Ishikawa (cell line): ENCODE results near the gene CFAP157.

Source experiments
- CEBPB ChIP-seq: IDR thresholded peaks from 2 replicates; pipeline ENCODE4 v1.6.1; 2012
- CREB1 ChIP-seq: IDR thresholded peaks from 2 replicates; pipeline ENCODE4 v1.6.1; 2012; ENCODE audit warnings: low read depth
- EGR1 ChIP-seq: IDR thresholded peaks from 2 replicates; pipeline ENCODE4 v1.6.1; 2012
- EP300 ChIP-seq: IDR thresholded peaks from 2 replicates; pipeline ENCODE4 v1.6.1; 2012; ENCODE audit warnings: borderline replicate concordance
- FOXM1 ChIP-seq: IDR thresholded peaks from 2 replicates; pipeline ENCODE4 v1.6.1; 2012; ENCODE audit warnings: low read depth, borderline replicate concordance
- NFIC ChIP-seq: IDR thresholded peaks from 2 replicates; pipeline ENCODE4 v1.6.1; 2012
- RAD21 ChIP-seq: IDR thresholded peaks from 2 replicates; pipeline ENCODE4 v1.6.1; 2012; ENCODE audit warnings: low read depth
- REST ChIP-seq: IDR thresholded peaks from 2 replicates; pipeline ENCODE4 v1.6.1; 2012; ENCODE audit warnings: low read depth, mild to moderate bottlenecking
- TAF1 ChIP-seq: IDR thresholded peaks from 2 replicates; pipeline ENCODE4 v1.6.1; 2012; ENCODE audit warnings: low read depth, mild to moderate bottlenecking
- TCF12 ChIP-seq: IDR thresholded peaks from 2 replicates; pipeline ENCODE4 v1.6.1; 2012; ENCODE audit warnings: low read depth
- TEAD4 ChIP-seq: IDR thresholded peaks from 2 replicates; pipeline ENCODE4 v1.6.1; 2012
- YY1 ChIP-seq: IDR thresholded peaks from 2 replicates; pipeline ENCODE4 v1.6.1; 2012; ENCODE audit warnings: low read depth
- ZBTB7A ChIP-seq: IDR thresholded peaks from 2 replicates; pipeline ENCODE4 v1.6.1; 2012; ENCODE audit warnings: low read depth
- TF ChIP-seq, protein P1 (sequence below): IDR thresholded peaks from 2 replicates; pipeline ENCODE4 v1.6.1; 2012
- TF ChIP-seq, protein P2 (sequence below): IDR thresholded peaks from 2 replicates; pipeline ENCODE4 v1.6.1; 2012

Gene CFAP157

DNA sequence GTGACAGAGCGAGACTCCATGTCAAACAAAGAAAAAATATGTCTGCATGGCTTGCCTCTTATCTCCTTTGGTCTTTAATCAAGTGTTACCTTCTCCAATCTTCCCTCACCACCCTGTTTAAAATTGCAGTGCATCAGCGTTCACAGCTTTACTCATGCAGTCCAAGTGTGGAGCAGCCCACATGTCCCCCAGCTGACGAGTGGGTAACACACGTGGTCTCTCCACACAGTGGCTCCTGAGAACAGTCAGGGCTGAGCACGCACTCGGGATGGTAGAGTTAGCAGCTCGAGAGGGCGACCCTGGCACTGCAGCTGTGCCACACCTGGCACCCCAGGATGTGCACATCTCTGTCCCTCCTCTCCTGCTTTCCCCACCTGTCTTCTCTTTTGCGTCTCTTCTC lies 25.9 kb upstream of the CFAP157 start:
- TF ChIP-seq FOXM1 (no peak), ZBTB7A (no peak), CREB1 (no peak), TCF12 (no peak), NFIC (no peak), EGR1 (no peak)
- TF ChIP-seq, protein P1, sequence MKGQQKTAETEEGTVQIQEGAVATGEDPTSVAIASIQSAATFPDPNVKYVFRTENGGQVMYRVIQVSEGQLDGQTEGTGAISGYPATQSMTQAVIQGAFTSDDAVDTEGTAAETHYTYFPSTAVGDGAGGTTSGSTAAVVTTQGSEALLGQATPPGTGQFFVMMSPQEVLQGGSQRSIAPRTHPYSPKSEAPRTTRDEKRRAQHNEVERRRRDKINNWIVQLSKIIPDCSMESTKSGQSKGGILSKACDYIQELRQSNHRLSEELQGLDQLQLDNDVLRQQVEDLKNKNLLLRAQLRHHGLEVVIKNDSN = no peak

- TF ChIP-seq REST (no peak), EGR1 (no peak), NFIC (no peak)
These were observed 24.2 kb upstream of the CFAP157 start for GRCh38 chr9:127682351-127683136.

DNA sequence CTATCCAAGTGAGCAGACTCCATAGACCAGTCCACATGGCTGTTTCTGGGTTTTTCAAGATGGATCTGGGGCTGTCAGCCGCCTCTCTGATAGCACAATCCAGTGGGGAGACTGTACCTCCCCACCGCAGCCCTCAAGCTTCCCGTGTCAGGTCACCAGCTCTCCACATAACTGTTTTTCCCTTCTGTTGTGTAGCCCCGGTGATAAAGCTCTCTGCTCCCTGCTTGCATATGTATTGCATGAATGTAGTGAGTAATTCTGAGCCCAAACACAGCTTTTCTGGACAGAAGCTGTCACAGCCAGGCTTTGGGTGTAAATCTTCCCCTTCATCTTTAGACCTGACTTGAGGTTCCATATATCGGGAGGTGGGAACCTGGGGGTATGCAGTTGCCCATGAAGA lies 23.1 kb upstream of the CFAP157 start:
- TF ChIP-seq TCF12 (no peak), RAD21 (no peak), NFIC (no peak), EGR1 (no peak), YY1 (no peak), CREB1 (no peak), TAF1 (no peak), EP300 (no peak), TEAD4 (no peak), ZBTB7A (no peak), CEBPB (no peak), REST (no peak), FOXM1 (no peak)
- TF ChIP-seq, protein P2, sequence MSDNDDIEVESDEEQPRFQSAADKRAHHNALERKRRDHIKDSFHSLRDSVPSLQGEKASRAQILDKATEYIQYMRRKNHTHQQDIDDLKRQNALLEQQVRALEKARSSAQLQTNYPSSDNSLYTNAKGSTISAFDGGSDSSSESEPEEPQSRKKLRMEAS = no peak
- TF ChIP-seq, protein P1 = no peak

DNA sequence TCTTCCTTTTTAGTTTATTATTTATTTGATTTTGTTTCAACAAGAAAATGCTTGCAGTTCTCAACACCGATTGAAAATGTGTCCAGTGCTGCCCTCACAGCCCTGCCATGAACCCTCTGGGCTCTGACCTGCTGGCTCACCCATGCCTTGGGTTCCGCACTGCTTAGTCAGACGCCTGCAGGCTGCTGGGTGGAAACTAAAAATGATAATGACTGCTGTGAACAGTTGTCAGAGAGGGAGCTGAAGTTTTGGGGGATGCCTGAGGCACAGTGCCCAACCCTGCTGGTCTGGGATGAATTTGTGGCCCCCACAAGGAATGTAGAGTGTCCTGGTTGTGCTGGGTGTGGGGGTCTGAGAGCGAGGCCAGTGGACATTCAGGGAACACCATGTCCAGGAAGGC lies 22.2 kb upstream of the CFAP157 start:
- TF ChIP-seq REST = no peak
- TF ChIP-seq CEBPB = no peak

- TF ChIP-seq TCF12 (no peak), YY1 (no peak), ZBTB7A (no peak), EGR1 (no peak), TAF1 (no peak), NFIC (no peak), EP300 (no peak)
- TF ChIP-seq, protein P2 = no peak
These were observed 20.1 kb upstream of the CFAP157 start for GRCh38 chr9:127686461-127687393.
